ENCODE measurements around the gene VPS33B. TPM values are rescaled to one million over a fixed set of nuclear protein-coding genes. Genes with fewer than 3 reads are reported as not detected.

The VPS33B gene
- total and polyA plus RNA-seq, 2 of the 8 experiments (the other 6 are each of a cell fraction or from before 2014, with no cell fraction given), result 11.8 to 17.3 TPM

- Histone ChIP-seq H3K23ac (ENCODE audit: insufficient read length) (no peak overlapping the region), H4K91ac (replicated peaks; ENCODE audit: insufficient read length, low read length) (no peak overlapping the region), H2BK20ac (ENCODE audit: low read length) (no peak overlapping the region), H3K14ac (ENCODE audit: insufficient read length) (no peak overlapping the region), H3K4ac (replicated peaks; ENCODE audit: insufficient read length, low read depth, low read length) (no peak overlapping the region), H2AK5ac (ENCODE audit: low read depth, low read length) (no peak overlapping the region), H4K20me1 (replicated peaks in 1 of 2; ENCODE audit: control insufficient read depth in 1 of 2, insufficient read depth in 2 of 2, low read length in 2 of 2) (peaks cover 1 to 7% of the 10 kb centered on the region in 2 experiments), H2AFZ (ENCODE audit: low read length) (no peak overlapping the region), H3K9me3 (ENCODE audit: insufficient read depth in 2 of 2, low read depth in 1 of 2, low read length in 1 of 2) (no peaks in the 10 kb centered on the region), H3K27ac (ENCODE audit: low read depth, low read length) (no peak overlapping the region), H3K79me1 (ENCODE audit: low read depth, low read length) (peaks cover 3% of the 10 kb centered on the region; the same call in 1 of the 2 replicates), H2BK12ac (ENCODE audit: low read depth, low read length) (no peak overlapping the region), H3K56ac (replicated peaks; ENCODE audit: insufficient read length, low read depth, low read length) (no peak overlapping the region), H2BK15ac (ENCODE audit: low read length) (no peak overlapping the region), H3K79me2 (ENCODE audit: control insufficient read depth in 1 of 2, insufficient read depth in 2 of 2, low read length in 2 of 2) (no peaks in the 10 kb centered on the region), H3K4me1 (replicated peaks in 1 of 4; ENCODE audit: control insufficient read depth in 3 of 4, insufficient read depth in 4 of 4, low read length in 3 of 4) (peaks cover 0 to 15% (median 8%) of the 10 kb centered on the region in 4 experiments; a peak in 6 of 7 replicates), H3K36me3 (ENCODE audit: control insufficient read depth in 2 of 4, insufficient read depth in 4 of 4, low read length in 3 of 4) (peaks cover 0 to 22% (median 17%) of the 10 kb centered on the region in 4 experiments; a peak in 6 of 8 replicates), H4K8ac (ENCODE audit: extremely low read depth, insufficient read depth, low read length) (no peak overlapping the region; the same call in 1 of the 2 replicates), H3K23me2 (ENCODE audit: low read depth, low read length) (peaks cover 14% of the 10 kb centered on the region; the same call in 1 of the 2 replicates), H3K4me3 (ENCODE audit: extremely low read depth in 1 of 4, insufficient read depth in 2 of 4, low read depth in 3 of 4, low read length in 4 of 4) (peak overlapping the region; percentile 46 to 72 (median 58); a peak in 6 of 8 replicates), H2BK5ac (ENCODE audit: low read depth, low read length) (peak overlapping the region; percentile 90; the same call in 1 of the 2 replicates), H2BK120ac (replicated peaks; ENCODE audit: low read depth, low read length) (no peak overlapping the region), H3K27me3 (replicated peaks in 1 of 4; ENCODE audit: control insufficient read depth in 3 of 4, extremely low read depth in 1 of 4, insufficient read depth in 3 of 4, low read length in 3 of 4) (no peaks in the 10 kb centered on the region), H3K9ac (replicated peaks in 1 of 4; ENCODE audit: extremely low read depth in 1 of 4, low read depth in 3 of 4, low read length in 3 of 4) (no peak overlapping the region), H4K5ac (ENCODE audit: insufficient read length, low read depth, low read length) (no peak overlapping the region), H3K4me2 (ENCODE audit: insufficient read depth in 1 of 2, low read depth in 2 of 2, low read length in 2 of 2) (peak overlapping the region; percentile 82 to 98), H3K18ac (ENCODE audit: extremely low read depth, low read length) (no peak overlapping the region)
- FAIRE-seq (no peak), DNase-seq (ENCODE audit: low read depth in 1 of 2, low spot score in 2 of 2) (no peak)
- POLR2A ChIA-PET (ENCODE audit: partially characterized antibody), result interaction anchor here (0.7 to 2.8 kb wide), 10 partner anchors 10 to 77 kb away, joined by 3 to 20 read pairs (median 6); partner anchors contain the start of gene HDDC3
- 70% methylated on average over 20 of the region's 20 CpGs; no CpG with 5 or more reads in 1 of the 2 experiments for WGBS, 2 experiments (ENCODE audit: extremely low coverage in 1 of 2, insufficient coverage in 1 of 2, insufficient read length in 1 of 2, insufficient replicate concordance in 2 of 2, low coverage in 1 of 2, low lambda C conversion rate in 2 of 2, missing lambda C conversion rate in 1 of 2)
- CTCF ChIA-PET (ENCODE audit: partially characterized antibody), result interaction anchor here (0.7 to 19.2 kb wide), 23 partner anchors 10 to 425 kb away, joined by 3 to 306 read pairs (median 6); partner anchors contain the start of genes HDDC3, MAN2A2 and UNC45A
- TF ChIP-seq POLR2AphosphoS5 (IDR thresholded peaks at IDR 0.05; ENCODE audit: low read depth, low read length), result no peak
- no peak for TF ChIP-seq TBP (IDR thresholded peaks at IDR 0.05; ENCODE audit: low read depth, low read length)
- no peak for TF ChIP-seq BRCA1 (IDR thresholded peaks at IDR 0.05; ENCODE audit: low read depth, low read length)
- TF ChIP-seq, protein P1, sequence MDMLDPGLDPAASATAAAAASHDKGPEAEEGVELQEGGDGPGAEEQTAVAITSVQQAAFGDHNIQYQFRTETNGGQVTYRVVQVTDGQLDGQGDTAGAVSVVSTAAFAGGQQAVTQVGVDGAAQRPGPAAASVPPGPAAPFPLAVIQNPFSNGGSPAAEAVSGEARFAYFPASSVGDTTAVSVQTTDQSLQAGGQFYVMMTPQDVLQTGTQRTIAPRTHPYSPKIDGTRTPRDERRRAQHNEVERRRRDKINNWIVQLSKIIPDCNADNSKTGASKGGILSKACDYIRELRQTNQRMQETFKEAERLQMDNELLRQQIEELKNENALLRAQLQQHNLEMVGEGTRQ (IDR thresholded peaks at IDR 0.05; ENCODE audit: low read length), result no peak
- no peak for TF ChIP-seq SUZ12 (IDR thresholded peaks at IDR 0.05; ENCODE audit: low read length)
- TF ChIP-seq ATF3 (IDR thresholded peaks at IDR 0.05; ENCODE audit: insufficient read depth, low read depth, low read length), result no peak
- no peak for TF ChIP-seq CEBPB (IDR thresholded peaks at IDR 0.05; ENCODE audit: low read depth, low read length)
- TF ChIP-seq RNF2 (IDR thresholded peaks at IDR 0.05; ENCODE audit: borderline replicate concordance, low read depth, low read length, missing control alignments, poor library complexity, severe bottlenecking), result no peak
- TF ChIP-seq CHD1 (IDR thresholded peaks at IDR 0.05; ENCODE audit: low read depth, low read length), result no peak
- no peak for TF ChIP-seq SAP30 (IDR thresholded peaks at IDR 0.05; ENCODE audit: insufficient read depth, insufficient replicate concordance, low read length)
Measured at GRCh38 chr15:90955624-90956273, 66.6 kb downstream of the VPS33B start.

All from H1 (cell line).